GM19463 (cell line): Measurements from ENCODE around the gene RIN3.
"Not testable (repeated sequence)": the region's sequence is repeated elsewhere in the genome, so short reads cannot be mapped to it uniquely, and the experiment has no call there.

Experiments
- ATAC-seq: cut with Tn5 transposase; IDR thresholded peaks from one replicate; pipeline ENCODE4 v1.9.1; 2021; ENCODE audit warnings: mild to moderate bottlenecking, moderate library complexity; ENCODE audit not compliant: unreplicated experiment

The RIN3 gene

DNA sequence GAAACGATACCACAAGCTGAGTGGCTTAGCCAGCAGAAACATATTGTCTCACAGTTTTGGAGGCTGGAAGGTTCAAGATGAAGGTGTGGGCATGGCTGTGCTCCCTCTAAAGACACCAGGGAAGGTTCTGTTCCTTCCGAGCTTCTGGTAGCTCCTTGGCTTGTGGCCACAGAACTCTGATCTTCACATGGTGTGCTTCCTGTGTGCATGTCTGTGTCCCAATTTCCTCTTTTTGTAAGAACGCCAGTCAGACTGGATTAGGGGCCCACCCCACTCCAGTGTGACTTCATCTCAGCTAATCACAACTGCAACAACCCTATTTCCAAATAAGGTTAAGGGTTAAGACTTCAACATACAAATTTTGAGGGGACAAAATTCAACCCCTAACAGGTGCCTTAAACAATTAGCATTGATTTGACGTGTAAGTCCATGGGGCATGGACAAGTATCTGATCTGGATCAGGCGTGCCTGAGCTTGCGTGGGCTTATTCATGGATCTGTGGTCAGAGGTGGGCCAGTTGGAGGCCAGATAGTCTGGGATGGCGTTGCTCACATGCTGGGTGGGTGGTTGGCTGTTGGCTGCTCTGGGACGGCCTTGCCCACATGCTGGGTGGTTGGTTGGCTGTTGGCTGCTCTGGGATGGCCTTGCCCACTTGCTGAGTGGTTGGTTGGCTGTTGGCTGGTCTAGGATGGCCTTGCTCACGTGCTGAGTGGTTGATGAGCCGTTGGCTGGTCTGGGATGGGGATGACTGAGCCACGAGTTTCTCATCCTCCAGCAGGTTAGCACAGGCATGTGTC is 146.4 kb downstream of the RIN3 start:
- no peak for ATAC-seq

DNA sequence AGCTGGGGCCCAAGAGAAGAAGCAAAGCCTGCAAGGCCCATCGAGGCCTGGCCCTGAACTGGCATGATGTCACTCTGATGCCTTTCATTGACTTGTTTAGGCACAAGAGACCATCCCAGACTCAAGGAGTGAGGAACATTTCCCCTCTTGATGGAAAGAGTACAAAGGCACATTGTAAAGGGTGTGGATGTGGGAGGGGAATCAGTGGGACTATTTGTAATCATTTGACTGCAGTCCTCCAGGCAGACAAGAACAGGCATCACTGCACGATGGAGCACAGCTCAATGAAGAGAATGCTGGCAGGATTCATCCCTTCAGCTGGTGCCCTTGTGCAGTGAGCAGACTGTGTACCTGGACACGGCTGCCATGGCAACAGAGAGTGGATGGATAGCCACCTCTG is 147.0 kb downstream of the RIN3 start:
- no peak for ATAC-seq

DNA sequence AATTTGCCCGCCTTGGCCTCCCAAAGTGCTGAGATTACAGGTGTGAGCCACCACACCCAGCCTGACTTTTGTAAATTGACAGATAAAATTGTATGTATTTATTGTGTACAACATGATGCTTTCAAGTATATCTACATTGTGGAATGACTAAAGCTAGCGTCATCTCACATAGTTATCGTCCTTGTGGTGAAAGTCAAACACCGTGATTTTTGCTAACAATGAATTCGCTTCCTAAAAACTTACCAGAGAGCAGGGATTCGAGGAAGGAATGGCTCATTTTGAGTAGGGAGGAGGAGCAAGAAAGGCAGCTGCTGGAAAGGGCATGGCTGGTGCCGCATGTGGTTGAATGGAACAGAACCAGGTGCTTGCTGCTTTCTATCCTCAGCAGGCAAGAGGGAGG is 149.5 kb downstream of the RIN3 start:
- ATAC-seq, result no peak

DNA sequence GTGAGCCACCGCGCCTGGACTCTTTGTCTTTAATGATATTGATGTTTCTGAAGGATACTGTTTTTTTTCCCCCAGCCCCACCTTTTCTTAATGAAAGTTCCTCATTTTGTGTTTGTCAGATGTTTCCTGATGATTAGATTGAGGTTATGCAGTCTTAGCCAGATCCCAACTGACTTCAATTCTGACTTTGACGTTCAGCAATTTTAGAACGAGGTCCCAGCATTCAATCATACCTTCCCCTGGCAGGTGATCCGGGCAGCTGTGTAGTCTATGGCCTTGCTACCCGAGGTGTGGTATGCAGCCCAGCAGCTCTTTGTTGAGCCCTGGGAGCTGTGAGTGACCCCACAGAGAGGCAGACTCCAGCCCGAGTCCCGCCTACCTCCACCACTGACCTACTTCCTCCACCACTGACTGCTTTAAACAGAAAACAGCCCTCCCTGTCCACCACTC is 152.1 kb downstream of the RIN3 start:
- no peak for ATAC-seq

DNA sequence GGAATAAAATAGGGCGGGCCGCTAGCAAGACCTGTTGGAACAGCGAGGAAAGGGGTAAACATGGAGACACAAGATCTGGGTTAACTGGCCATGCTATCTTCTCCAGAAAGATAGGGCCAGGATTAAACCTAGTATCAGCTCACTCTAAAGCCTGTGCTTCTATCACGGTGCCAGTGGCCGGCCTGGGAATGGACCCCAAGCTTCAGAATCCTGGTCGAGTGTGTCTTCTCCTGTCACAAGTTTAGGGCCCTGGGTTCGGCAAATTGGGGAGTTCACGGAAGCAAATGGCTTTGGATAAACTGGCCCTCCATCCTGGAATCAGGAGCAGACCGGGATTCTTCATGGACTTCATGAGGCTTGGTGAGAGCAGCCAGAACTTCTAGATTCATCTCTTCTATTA is 152.7 kb downstream of the RIN3 start:
- ATAC-seq, result no peak

DNA sequence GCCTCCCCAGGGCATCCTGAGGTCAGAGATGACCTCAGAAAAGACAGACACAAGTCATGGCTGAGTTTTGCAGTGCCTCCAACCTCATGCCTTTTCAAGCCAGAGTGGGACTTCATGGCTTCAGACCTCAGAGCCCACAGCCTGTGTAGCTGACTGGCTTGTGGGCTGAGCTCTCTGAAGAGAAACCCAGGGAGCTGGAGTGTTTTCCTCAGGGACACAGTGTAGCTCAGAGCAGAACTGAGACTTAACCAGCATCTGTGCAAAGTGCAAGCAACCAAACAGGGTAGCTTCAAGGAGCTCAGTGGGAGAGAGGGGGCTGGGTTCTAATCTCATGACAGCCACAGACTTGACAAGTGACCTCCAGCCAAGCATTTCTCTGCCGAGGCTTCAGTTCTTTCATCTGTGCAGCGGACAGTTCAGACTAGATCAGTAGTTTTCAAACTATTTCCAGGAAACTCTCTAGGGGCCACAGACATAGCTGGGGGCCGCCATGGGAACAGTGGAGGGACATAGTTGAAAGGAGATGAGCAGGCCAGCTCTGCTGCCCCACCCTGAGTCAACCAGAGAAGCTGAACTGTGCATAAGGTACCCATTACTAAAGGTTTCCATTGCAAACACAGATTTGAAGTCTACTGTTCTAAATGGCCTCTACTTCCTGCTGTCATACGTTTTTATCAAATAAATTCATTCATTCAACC is 154.8 kb downstream of the RIN3 start:
- peak; percentile 37 for ATAC-seq

DNA sequence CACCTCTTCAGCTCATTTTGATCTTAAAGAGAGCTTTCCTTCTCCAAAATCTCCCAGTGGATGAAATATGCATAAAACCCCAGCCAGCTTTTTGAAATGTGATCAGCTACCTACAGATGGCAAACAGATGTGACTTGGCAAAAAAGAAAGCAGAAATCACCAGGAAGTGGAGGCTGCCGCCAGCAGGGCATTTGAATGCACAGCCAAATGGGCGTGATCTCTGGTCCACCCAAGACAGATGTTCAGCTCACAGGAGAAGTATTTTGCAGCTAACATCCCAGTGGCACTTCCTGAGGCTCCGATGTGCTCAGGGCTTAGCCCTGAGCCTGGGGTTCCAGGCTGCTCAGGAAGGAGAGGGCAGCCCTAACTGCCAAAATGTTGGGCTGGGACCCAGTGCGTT is 156.6 kb downstream of the RIN3 start:
- peak; percentile 44 for ATAC-seq

DNA sequence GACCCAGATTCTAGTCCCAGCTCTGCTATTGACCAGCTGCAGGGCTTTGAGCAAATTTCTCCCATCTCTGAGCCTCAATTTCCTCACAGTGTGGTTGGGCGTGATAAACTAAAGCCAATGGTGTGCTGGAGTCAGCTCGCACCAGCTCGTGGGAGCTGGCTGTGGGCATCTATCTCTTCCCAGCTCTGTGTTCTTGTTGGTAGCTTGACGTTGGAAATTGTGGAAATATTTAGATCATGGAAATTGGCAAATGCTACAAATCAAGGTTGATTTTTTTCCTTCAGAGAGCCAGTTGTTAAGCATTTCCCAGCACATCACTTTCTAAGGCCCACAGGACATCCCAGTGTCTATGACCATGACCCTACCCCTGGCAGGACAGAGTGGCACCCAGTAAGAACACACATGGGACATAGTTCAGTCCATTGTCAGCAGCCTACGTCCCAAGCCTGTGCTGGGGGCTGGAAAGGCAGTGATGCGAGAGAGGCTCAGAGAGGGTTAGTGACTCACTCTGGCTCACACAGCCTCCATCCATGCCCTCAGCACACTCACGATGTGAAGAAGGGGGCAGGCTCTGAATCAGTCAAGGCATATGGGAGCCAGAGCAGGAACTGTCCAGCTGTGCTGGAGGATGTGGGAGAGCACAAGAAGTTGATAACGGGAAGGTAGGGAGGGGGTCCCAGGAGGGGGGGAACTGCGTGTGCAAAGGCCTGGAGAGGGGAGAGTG is 157.2 kb downstream of the RIN3 start:
- ATAC-seq, result no peak

DNA sequence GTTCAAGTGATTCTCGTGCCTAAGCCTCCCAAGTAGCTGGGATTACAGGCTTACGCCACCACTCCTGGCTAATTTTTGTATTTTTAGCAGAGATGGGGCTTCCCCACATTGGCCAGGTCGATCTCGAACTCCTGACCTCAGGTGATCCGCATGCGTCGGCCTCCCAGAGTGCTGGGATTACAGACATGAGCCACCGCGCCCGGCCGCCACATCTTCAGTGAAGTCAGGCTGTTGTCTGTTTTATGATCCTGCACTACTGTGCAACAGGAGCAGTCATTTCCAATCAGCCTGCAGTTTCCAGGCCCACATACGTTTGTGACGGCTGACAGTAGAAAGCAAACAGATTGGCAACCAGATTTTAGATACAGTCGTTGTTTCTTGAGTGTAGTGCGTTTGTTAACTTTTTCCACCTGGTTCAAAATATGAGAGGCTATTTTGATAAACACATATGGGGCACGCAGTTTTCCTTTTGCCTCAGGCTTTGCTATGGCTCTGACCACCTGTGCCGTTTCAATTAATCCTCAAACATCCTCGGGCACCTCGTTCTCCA is 160.1 kb downstream of the RIN3 start:
- no peak for ATAC-seq

DNA sequence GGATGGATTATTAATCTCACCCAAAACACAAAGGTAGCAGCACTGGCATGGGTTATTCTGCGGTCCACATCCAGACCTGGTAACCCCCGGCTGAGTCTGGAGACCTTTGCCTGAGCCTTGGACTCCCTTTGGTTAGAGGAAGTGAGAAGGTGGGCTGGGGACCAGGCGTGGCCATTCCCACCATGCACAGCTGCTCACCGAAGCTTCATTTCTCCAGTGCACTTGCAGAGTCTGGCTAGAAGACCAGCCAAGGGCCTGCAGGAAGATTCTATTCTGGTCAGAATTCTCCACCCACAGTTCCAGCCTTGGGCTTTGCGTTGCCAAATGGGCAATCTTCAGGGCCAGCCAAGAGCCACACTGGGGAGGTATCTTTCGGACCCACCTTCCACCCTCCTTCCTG is 161.8 kb downstream of the RIN3 start:
- no peak for ATAC-seq

DNA sequence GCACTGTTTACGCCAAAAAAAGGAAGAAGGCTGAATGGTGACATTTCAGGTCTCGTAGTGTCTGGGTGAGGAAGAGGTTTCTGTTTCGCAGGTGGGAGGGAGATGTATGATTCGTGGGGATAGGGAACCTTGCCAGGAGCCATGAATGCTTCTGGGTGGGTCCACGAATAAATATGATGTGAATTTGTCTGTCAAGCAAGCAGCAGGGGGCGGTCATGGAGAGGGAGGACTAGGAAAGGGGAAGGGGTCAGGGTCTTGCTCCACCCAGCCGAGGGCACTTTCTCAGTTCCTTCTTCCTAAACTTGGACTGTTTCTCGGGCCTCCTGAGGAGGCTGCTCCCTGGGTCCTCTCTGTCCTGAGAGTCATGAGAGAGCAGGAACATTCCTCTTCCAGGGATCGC is 162.4 kb downstream of the RIN3 start:
- no peak for ATAC-seq

DNA sequence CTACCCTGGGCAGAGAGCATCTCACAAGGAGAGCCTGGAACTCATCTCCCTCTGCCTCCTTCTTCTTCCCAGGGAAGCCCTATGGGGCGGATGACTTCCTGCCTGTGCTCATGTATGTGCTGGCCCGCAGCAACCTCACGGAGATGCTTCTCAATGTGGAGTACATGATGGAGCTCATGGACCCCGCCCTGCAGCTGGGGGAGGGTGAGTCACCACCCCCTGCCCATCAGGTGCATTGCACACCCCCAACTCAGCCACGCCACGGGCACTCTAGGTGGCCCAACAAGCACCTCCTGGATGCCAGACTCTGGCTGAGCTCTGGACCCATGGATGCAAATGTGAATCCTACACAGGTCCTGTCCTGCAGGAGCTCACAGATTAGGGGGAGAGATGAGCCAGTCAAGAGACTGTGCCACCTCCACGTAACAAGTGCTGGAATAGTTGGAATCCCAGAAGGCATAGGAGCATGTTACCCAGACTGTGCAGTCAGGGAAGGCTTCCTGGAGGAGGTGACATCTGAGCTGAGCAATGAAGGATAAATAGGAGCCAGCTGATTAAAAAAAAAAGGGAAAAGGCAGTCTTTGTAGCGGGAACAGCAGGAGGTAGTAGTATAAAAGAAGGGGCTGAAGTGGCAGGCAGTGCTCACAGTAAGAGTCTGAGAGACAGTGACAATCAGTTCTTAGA is 163.0 kb downstream of the RIN3 start:
- no peak for ATAC-seq

DNA sequence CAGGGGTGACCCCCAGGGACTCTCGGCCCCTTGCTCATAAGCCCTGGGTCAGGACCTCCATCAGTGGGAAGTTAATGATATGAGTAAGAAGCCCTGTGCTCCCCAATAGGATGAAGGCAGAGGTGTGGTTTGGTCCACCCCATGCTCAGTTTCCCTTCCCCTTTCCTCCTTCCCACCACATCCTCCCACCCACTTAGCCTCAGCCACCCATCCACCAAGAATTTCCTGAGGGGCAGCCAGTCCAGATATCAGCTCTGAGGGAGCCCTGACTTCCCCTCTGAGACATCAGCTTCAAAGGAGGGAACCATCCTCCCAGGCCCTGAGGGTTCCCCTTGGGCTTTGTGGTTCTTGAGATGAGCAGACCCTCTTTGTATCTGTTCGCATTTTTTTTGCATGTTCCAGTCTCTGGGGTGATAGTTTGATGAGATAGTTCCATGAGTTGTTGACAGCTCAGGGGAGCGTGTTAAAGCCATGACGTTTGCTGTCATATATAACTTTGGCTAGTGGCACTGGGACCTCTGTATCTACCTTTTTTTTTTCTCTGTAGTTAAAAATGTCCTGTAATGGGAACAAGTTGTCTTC is 163.6 kb downstream of the RIN3 start:
- ATAC-seq, result peak; percentile 73

DNA sequence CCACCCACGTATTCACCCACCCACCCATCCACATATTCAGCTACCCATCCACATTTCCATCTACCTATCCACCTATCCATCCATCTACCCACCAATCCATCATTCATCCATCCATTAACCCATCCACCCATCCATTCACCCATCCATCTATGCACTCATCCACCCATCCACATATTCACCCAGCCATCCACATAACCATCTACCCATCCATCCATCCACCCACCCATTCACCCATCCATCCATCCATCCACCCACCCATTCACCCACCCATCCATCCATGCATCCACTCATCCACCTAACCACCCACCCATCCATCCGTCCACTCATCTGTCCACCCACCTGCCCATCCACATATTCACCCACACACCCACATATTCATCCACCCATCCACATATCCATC is 164.4 kb downstream of the RIN3 start:
- no peak for ATAC-seq

DNA sequence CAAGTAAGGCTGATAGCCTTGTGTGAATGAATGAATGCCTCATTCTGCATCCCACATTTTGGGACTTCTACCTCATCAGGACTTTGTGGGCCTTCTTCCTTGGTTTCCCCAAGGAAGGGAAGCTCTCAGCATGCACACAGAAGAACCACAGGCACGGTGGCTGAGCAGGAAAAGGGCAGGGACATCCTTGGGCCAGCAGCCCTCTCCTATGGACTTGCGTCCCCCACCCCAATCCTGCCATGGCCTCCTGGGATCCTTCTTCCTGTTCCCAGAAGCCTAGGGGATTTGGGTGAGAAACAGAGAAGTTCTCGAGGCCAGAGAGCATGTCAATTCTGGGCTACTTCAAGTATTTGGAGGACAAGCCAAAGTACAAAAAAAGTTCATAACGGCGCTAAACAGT is 165.2 kb downstream of the RIN3 start:
- no peak for ATAC-seq

DNA sequence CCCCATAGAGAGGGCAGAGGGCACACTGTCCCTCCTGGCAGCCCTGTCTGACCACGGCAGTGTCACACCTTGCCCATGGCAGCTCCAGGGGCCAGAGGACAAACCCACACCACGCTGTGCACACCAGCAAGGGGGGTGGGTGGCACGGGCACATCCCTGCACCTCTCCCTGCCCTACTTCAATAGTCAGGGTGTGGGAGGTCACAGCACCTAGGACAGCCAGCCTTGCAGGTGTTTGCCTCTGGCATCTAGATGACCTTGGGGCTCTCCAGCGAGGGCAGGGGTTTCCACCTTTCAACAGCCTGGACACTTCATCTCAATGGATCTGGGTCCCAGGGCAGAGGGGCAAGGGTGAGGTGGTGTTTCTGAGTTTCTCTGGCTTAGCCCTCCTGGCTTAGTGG is 165.7 kb downstream of the RIN3 start:
- ATAC-seq, result no peak

DNA sequence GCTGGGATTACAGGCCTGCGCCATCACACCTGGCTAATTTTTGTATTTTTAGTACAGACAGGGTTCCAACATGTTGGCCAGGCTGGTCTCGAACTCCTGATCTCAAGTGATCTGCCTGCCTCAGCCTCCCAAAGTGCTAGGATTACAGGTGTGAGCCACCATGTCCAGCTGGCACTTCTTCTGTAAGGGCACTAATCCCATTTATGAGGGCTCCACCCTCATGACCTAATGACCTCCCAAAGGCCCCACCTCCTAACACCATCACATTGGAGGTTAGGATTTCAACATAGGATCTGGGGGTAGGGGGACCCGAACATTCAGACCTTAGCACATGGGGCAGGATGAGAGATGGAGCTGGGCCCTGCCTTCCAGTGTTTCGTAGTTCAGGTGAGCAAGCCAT is 166.7 kb downstream of the RIN3 start:
- ATAC-seq, result not testable (repeated sequence)

DNA sequence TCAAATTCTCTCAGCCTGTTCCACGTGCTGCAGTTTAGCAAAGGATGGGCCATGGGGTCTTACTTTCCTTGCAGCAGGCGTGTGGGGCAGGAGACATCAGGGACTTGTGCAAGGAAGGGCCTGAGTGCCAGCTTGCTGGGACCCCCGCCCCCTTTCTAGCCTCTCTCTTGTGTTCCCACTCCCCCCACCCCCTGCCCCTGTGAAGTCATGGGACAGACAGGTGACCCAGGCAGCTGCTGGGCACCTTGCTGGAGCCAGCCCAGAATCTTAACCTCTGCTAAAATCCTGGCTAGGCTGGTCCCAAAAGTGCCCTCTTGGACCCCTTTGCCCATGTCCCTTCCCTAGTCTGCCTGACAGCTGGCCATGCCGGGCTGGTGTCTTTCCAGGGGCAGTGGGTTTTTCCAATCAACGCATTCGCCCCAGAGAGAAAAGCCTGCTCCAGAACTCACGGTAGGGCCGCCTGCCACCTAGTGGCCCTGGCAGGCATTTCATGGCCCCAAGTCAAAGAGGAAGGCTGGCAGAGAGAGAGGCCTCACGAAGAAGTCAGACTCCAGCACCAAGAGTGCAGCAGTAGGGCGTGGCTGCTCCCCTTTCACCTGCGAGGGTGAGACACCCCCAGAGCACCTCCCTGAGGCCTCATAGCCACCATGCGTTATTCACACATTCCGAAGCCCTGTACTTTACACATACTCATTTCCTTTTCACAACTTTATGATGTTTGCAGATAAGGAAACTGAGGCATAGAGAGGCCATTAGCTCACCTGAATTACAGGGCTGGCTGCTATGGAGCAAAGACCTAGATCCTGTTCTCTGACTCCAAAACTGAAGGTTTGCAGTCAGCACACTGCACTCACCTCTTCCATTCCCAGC is 167.4 kb downstream of the RIN3 start:
- ATAC-seq, result no peak

DNA sequence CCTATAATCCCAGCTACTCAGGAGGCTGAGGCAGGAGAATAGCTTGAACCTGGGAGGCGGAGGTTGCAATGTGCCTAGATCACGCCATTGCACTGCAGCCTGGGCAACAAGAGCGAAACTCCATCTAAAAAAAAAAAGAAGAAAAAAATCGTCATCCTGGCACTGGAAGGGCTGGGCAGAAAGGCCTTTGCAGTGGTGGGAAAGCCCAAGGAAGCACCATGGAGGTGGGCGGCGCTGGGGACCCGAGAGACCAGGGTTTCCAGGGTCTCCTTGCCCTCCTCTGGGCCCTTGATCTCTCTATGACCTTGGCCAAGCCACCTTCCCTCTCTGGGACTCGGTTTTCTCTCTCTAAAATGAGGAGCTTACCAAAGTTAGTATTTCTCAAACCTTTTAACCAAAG is 169.5 kb downstream of the RIN3 start:
- no peak for ATAC-seq
